Osteoblast (primary cell): ENCODE measurements around the gene ARFGAP2. TPM values are rescaled to one million over a fixed set of nuclear protein-coding genes. Genes with fewer than 3 reads are reported as not detected.
A peak's percentile ranks its signal among the peaks of the same experiment; 100 is the strongest.

Experiments used
- DNase-seq: peaks from one replicate; pipeline ENCODE4 v3.0.0; 2011; ENCODE audit warnings: low spot score, mixed read lengths; ENCODE audit not compliant: insufficient read length; ENCODE audit errors: missing footprints
- H2AFZ ChIP-seq: 2 replicates; pipeline ENCODE4 v1.6.0; 2011; ENCODE audit warnings: mild to moderate bottlenecking, low read length
- H3K27ac ChIP-seq: 2 replicates; pipeline ENCODE4 v1.5.1; 2011; ENCODE audit warnings: mild to moderate bottlenecking, low read depth, low read length, moderate library complexity
- H3K27me3 ChIP-seq: 2 replicates; pipeline ENCODE4 v1.6.0; 2012; ENCODE audit warnings: mild to moderate bottlenecking, control low read depth, inconsistent platforms, low read length, moderate library complexity; ENCODE audit not compliant: insufficient read depth
- H3K36me3 ChIP-seq: 2 replicates; pipeline ENCODE4 v1.5.1; 2011; ENCODE audit warnings: mild to moderate bottlenecking, low read length, control low read depth, moderate library complexity; ENCODE audit not compliant: insufficient read depth
- H3K4me1 ChIP-seq: 2 replicates; pipeline ENCODE4 v1.5.1; 2011; ENCODE audit warnings: mild to moderate bottlenecking, low read length, control low read depth, moderate library complexity; ENCODE audit not compliant: insufficient read depth
- H3K4me2 ChIP-seq: 2 replicates; pipeline ENCODE4 v1.6.0; 2011; ENCODE audit warnings: mild to moderate bottlenecking, low read length; ENCODE audit not compliant: insufficient read depth
- H3K4me3 ChIP-seq: fragments of 200-600 bp; sonication (generic); 3 replicates; pipeline ENCODE4 v1.5.1; 2012; ENCODE audit warnings: mild to moderate bottlenecking, low read length, inconsistent platforms; ENCODE audit not compliant: insufficient read depth
- H3K79me2 ChIP-seq: 2 replicates; pipeline ENCODE4 v1.6.0; 2012; ENCODE audit warnings: mild to moderate bottlenecking, low read length, control low read depth, inconsistent platforms; ENCODE audit not compliant: insufficient read depth
- H3K9me3 ChIP-seq: 2 replicates; pipeline ENCODE4 v1.5.1; 2011; ENCODE audit warnings: low read depth, low read length, control low read depth
- H4K20me1 ChIP-seq: 2 replicates; pipeline ENCODE4 v1.6.0; 2012; ENCODE audit warnings: mild to moderate bottlenecking, low read length, control low read depth; ENCODE audit not compliant: insufficient read depth
- CTCF ChIP-seq: IDR thresholded peaks from 2 replicates; pipeline ENCODE4 v1.5.1; 2011; ENCODE audit warnings: mild to moderate bottlenecking, low read depth, low read length, moderate library complexity; ENCODE audit errors: extremely low read depth
- total RNA-seq: library from RNA; depleted of rRNA; stranded (reverse); fragments of >200 nt; gene quantifications from 2 replicates; pipeline ENCODE4 v1.2.3, GENCODE V29; 2012

The ARFGAP2 gene
- total RNA-seq, 1 donor: 139 TPM

GRCh38 chr11:47177229-47177845 is 658 bp upstream of the ARFGAP2 start:
- Histone ChIP-seq H3K27ac (peak overlapping the region; percentile 80), H3K36me3 (peaks cover 29% of the 10 kb centered on the region), H3K9me3 (no peaks in the 10 kb centered on the region)

GRCh38 chr11:47175746-47176327 is 842 bp downstream of the ARFGAP2 start:
- Histone ChIP-seq H3K4me2 (peak overlapping the region; percentile 99), H3K27ac (peak overlapping the region; percentile 96), H3K4me1 (peaks cover 19% of the 10 kb centered on the region), H3K4me3 (peak overlapping the region; percentile 100), H3K9me3 (no peaks in the 10 kb centered on the region), H2AFZ (peak overlapping the region; percentile 95), H4K20me1 (peaks cover 34% of the 10 kb centered on the region), H3K79me2 (peaks cover 57% of the 10 kb centered on the region), H3K36me3 (peaks cover 44% of the 10 kb centered on the region), H3K27me3 (no peaks in the 10 kb centered on the region)
- TF ChIP-seq CTCF: no peak
- peak; percentile 62 for DNase-seq

More at GRCh38 chr11:47177229-47177845, 658 bp upstream of the ARFGAP2 start:
- Histone ChIP-seq H2AFZ (peak overlapping the region; percentile 97), H3K27me3 (no peaks in the 10 kb centered on the region), H3K4me1 (peaks cover 19% of the 10 kb centered on the region), H3K4me3 (peak overlapping the region; percentile 100), H3K79me2 (peaks cover 42% of the 10 kb centered on the region), H3K4me2 (peak overlapping the region; percentile 100), H4K20me1 (peaks cover 21% of the 10 kb centered on the region)
- peak; percentile 97 for DNase-seq
- TF ChIP-seq CTCF: peak; percentile 78

GRCh38 chr11:47172740-47173336 is 3.8 kb downstream of the ARFGAP2 start:
- Histone ChIP-seq H3K4me1 (peaks cover 17% of the 10 kb centered on the region), H3K4me3 (no peak overlapping the region), H3K9me3 (no peaks in the 10 kb centered on the region), H3K27ac (no peak overlapping the region), H3K27me3 (no peaks in the 10 kb centered on the region), H3K79me2 (peaks cover 77% of the 10 kb centered on the region), H2AFZ (no peak overlapping the region), H4K20me1 (peaks cover 41% of the 10 kb centered on the region), H3K36me3 (peaks cover 66% of the 10 kb centered on the region), H3K4me2 (no peak overlapping the region)
- no peak for TF ChIP-seq CTCF
- peak; percentile 14 for DNase-seq

GRCh38 chr11:47171856-47172255 is 4.8 kb downstream of the ARFGAP2 start:
- peaks cover 80% of the 10 kb centered on the region for H3K79me2 ChIP-seq
- no peak for TF ChIP-seq CTCF
- no peak overlapping the region for H2AFZ ChIP-seq
- no peak overlapping the region for H3K4me3 ChIP-seq
- H3K27ac ChIP-seq: no peak overlapping the region
- peaks cover 9% of the 10 kb centered on the region for H3K4me1 ChIP-seq
- no peak overlapping the region for H3K4me2 ChIP-seq
- H3K9me3 ChIP-seq: no peaks in the 10 kb centered on the region
- H3K27me3 ChIP-seq: no peaks in the 10 kb centered on the region
- H3K36me3 ChIP-seq: peaks cover 76% of the 10 kb centered on the region
- DNase-seq: peak; percentile 79
- peaks cover 42% of the 10 kb centered on the region for H4K20me1 ChIP-seq
